Activated T-helper 2 cell treated with anti-CD3 and anti-CD28 coated beads, Interferon-gamma antibody, Interleukin-2, Interleukin-4, amounts not matched to agents 10 μg/mL and 5 μg/mL and 100 μg/mL, durations not matched to agents 14 hours and 24 hours and 36 hours (primary cell): ENCODE results near the gene UBC. TPM values are rescaled to one million over a fixed set of nuclear protein-coding genes. Genes with fewer than 3 reads are reported as not detected.
"Not testable (repeated sequence)": the region's sequence is repeated elsewhere in the genome, so short reads cannot be mapped to it uniquely, and the experiment has no call there.

Source experiments
- DNase-seq: peaks from one replicate; pipeline ENCODE4 v3.0.0; 2021; ENCODE audit warnings: low spot score
- H3K27ac Mint-ChIP-seq: one replicate; pipeline ENCODE4 v1.8.0; 2021; ENCODE audit warnings: mixed read lengths
- H3K27me3 Mint-ChIP-seq: one replicate; pipeline ENCODE4 v1.8.0; 2021; ENCODE audit warnings: low read depth, mixed read lengths
- H3K36me3 Mint-ChIP-seq: one replicate; pipeline ENCODE4 v1.8.0; 2021; ENCODE audit warnings: low read depth, mixed read lengths
- H3K4me1 Mint-ChIP-seq: one replicate; pipeline ENCODE4 v1.8.0; 2021; ENCODE audit warnings: low read depth, mixed read lengths
- H3K4me3 Mint-ChIP-seq: one replicate; pipeline ENCODE4 v1.8.0; 2021; ENCODE audit warnings: low read depth, mild to moderate bottlenecking, moderate library complexity, mixed read lengths
- H3K9me3 Mint-ChIP-seq: one replicate; pipeline ENCODE4 v1.8.0; 2021; ENCODE audit warnings: mixed read lengths
- intact Hi-C: fragments of 100-400 bp; cut with micrococcal nuclease; formaldehyde crosslinking; loops from one replicate; pipeline ENCODE4 v1.15.1; 2023
- total RNA-seq: library from RNA; stranded (reverse); gene quantifications from 2 replicates; pipeline ENCODE4 v1.2.3, GENCODE V29; 2022

Gene UBC
- total RNA-seq, 1 donor from 2014 or later: 874 TPM

DNA sequence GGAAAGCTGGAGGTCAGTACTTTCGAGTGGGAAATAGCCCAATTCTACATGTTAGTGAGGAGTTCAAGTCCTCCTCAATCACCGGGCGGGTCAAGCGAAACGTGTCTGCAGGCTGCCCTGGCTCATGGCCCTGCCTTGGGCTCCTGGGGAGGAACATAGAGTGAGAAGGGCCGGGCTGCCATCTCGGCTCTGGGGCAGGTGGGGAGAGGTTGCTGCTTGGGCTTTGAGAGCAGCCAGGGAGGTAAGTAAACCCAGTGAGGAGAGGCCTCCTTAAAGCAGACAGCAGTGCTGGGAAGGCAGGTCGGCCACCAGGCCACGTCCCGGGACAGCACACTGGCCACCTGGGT, 32.0 kb upstream of the UBC start:
- DNase-seq: no peak
- intact Hi-C loops: no loop called here
- no peaks in the 10 kb centered on the region for H3K4me1 Mint-ChIP-seq
- H3K36me3 Mint-ChIP-seq: peaks cover 38% of the 10 kb centered on the region
- no peaks in the 10 kb centered on the region for H3K9me3 Mint-ChIP-seq
- H3K27me3 Mint-ChIP-seq: no peaks in the 10 kb centered on the region
- H3K4me3 Mint-ChIP-seq: no peak overlapping the region
- no peak overlapping the region for H3K27ac Mint-ChIP-seq

GRCh38 chr12:124941170-124941527, 26.7 kb upstream of the UBC start:
- intact Hi-C loops: no loop called here
- Mint-ChIP-seq H3K4me1 (peaks cover 11% of the 10 kb centered on the region), H3K27ac (no peak overlapping the region), H3K27me3 (no peaks in the 10 kb centered on the region), H3K9me3 (no peaks in the 10 kb centered on the region), H3K4me3 (no peak overlapping the region), H3K36me3 (peaks cover 17% of the 10 kb centered on the region)
- no peak for DNase-seq

- Mint-ChIP-seq H3K4me1 (peaks cover 13% of the 10 kb centered on the region), H3K9me3 (no peaks in the 10 kb centered on the region), H3K27me3 (no peaks in the 10 kb centered on the region), H3K4me3 (no peak overlapping the region), H3K27ac (no peak overlapping the region), H3K36me3 (peaks cover 13% of the 10 kb centered on the region)
- intact Hi-C loops: loop anchor here (1.0 kb wide), 1 partner anchor 34 kb away; no protein-coding TSS in a partner anchor
- peak; percentile 77 for DNase-seq
Observed at GRCh38 chr12:124940393-124941169, 26.1 kb upstream of the UBC start.

- Mint-ChIP-seq H3K27ac (no peak overlapping the region), H3K4me3 (no peak overlapping the region), H3K27me3 (no peaks in the 10 kb centered on the region), H3K4me1 (peaks cover 16% of the 10 kb centered on the region), H3K36me3 (peaks cover 14% of the 10 kb centered on the region), H3K9me3 (no peaks in the 10 kb centered on the region)
- DNase-seq: no peak
- intact Hi-C loops: loop anchor here (1.0 kb wide), 1 partner anchor 34 kb away; no protein-coding TSS in a partner anchor
Observed at GRCh38 chr12:124940143-124940392, 25.6 kb upstream of the UBC start.

DNA sequence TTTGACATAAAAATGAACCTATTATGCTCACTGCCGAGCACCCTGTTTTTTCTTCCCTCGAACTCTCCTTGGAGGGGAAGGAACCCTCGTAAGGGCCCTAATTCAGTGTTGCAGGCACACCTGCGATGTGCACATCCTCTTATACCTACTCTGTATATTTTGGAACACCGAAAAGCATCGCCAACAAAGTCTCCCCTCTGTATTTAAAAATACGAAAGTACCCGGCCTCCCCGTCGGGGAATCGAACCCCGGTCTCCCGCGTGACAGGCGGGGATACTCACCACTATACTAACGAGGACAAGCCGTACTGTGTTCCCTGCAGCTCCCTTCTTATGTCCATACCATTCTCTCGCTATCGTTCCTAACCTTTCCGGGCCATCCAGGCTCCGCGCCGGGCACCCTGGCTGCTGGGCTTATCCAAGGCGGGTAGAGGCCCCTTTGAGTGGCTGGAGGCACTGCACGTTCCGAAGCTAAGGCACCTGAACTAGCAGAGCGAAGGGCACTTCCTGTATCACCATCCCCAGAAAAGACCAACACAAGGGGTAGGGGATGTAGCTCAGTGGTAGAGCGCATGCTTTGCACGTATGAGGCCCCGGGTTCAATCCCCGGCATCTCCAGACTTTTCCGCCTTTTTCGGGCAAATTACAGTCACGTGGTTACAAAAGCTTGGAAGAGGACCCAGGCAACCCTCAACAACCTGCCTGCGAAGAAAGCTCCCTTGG, 25.1 kb upstream of the UBC start:
- peaks cover 16% of the 10 kb centered on the region for H3K4me1 Mint-ChIP-seq
- H3K9me3 Mint-ChIP-seq: no peaks in the 10 kb centered on the region
- no peak overlapping the region for H3K27ac Mint-ChIP-seq
- peaks cover 11% of the 10 kb centered on the region for H3K36me3 Mint-ChIP-seq
- H3K27me3 Mint-ChIP-seq: no peaks in the 10 kb centered on the region
- H3K4me3 Mint-ChIP-seq: no peak overlapping the region
- peak; percentile 87 for DNase-seq
- intact Hi-C loops: loop anchor here (1.0 kb wide), 5 partner anchors 12 to 50 kb away; partner anchors contain the start of gene DHX37

DNA sequence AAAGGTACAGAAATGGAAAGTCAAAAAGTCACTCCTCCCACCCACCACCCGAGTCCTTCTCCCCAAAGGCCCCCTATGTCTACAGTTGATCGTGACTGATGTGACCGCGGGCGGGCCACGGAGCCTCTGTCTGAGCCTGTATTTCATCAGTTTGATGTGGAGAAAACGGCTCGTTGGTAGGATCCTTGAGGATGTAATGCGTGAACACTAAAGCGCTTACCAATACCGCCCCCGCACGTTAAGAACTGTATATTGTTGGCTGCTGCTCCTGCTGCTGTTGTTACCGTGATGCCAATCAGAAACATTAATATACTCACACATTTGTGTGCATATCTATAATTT, 24.6 kb upstream of the UBC start:
- intact Hi-C loops: loop anchor here (1.0 kb wide), 4 partner anchors 12 to 50 kb away; partner anchors contain the start of gene DHX37
- Mint-ChIP-seq H3K27me3 (no peaks in the 10 kb centered on the region), H3K4me3 (no peak overlapping the region), H3K9me3 (no peaks in the 10 kb centered on the region), H3K4me1 (peaks cover 16% of the 10 kb centered on the region), H3K27ac (no peak overlapping the region), H3K36me3 (peaks cover 11% of the 10 kb centered on the region)
- peak; percentile 51 for DNase-seq

DNA sequence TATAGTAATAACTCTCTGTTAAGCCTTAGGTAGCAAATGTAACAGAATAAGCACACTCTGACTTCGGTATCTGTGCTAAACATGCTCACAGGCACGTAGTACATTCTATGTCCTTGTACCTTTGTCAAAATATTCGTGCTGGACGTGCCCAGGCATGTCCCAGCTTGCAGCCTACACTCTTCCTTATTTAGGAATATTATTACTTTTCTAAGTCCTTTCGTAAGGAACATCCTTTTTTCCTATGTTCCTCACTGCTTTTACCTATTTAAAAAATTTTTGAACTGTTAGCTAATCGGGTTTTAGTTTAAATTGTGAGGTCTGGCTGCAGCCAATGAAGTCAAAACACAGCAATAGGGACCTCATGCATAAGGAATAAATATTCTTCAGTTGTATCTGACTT, 24.1 kb upstream of the UBC start:
- H3K27me3 Mint-ChIP-seq: no peaks in the 10 kb centered on the region
- H3K4me3 Mint-ChIP-seq: no peak overlapping the region
- no peaks in the 10 kb centered on the region for H3K9me3 Mint-ChIP-seq
- H3K27ac Mint-ChIP-seq: no peak overlapping the region
- intact Hi-C loops: no loop called here
- no peak for DNase-seq
- H3K4me1 Mint-ChIP-seq: peaks cover 16% of the 10 kb centered on the region
- H3K36me3 Mint-ChIP-seq: peaks cover 11% of the 10 kb centered on the region

DNA sequence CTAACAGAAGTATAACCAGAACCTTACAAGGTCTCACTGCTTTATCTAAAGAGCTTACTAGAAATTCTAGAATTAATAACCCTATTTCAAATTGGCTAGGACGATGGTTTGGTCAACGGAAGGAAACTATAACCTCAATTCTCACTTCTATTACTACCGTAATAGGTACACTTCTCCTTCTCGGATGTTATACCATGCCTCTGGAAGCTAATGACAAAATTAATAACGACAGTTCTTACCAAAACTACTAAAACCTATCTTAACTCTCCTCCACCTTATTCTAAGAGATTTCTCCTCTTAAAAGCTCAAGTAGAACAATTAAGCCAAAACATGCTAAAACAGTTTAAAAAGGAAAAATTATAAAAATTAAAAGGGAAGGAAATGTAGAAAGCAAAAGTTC, 23.7 kb upstream of the UBC start:
- no peak overlapping the region for H3K27ac Mint-ChIP-seq
- H3K9me3 Mint-ChIP-seq: no peaks in the 10 kb centered on the region
- intact Hi-C loops: no loop called here
- no peaks in the 10 kb centered on the region for H3K27me3 Mint-ChIP-seq
- peaks cover 17% of the 10 kb centered on the region for H3K4me1 Mint-ChIP-seq
- DNase-seq: no peak
- H3K36me3 Mint-ChIP-seq: peaks cover 8% of the 10 kb centered on the region
- no peak overlapping the region for H3K4me3 Mint-ChIP-seq

DNA sequence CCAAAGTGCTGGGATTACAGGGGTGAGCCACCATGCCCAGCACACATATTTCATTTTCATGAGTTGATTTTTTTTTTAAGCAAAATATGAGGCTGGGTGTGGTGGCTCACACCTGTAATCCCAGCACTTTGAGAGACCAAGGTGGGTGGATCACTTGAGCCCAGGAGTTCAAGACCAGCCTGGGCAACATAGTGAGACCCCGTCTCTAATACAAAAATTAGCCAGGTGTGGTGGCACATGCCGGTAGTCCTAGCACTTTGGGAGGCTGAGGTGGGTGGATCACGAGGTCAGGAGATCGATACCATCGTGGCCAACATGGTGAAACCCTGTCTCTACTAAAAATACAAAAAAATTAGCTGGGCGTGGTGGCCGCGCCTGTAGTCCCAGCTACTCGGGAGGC, 17.1 kb upstream of the UBC start:
- peaks cover 33% of the 10 kb centered on the region for H3K4me1 Mint-ChIP-seq
- H3K36me3 Mint-ChIP-seq, H3K27me3 Mint-ChIP-seq, DNase-seq, H3K4me3 Mint-ChIP-seq, H3K27ac Mint-ChIP-seq, intact Hi-C loops, H3K9me3 Mint-ChIP-seq: not testable (repeated sequence)

DNA sequence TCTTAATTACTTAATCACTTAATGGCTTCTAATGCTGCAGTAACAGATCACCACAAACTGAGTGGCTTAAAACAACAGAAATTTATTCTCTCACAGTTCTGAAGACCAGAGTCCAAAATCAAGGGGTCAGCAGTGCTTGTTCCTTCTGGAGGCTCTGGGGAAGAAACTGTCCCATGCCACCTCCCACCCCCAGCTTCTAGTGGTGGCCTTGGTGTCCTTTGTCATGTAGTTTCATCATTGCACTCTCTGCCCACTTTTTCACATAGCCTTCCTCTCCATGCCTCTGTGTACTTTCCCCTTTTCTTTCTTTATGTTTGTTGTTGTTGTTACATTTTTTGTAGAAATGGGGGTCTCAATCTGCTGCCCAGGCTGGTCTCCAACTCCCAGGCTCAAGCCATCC, 16.1 kb upstream of the UBC start:
- Mint-ChIP-seq H3K9me3 (no peaks in the 10 kb centered on the region), H3K4me3 (no peak overlapping the region), H3K27ac (no peak overlapping the region), H3K36me3 (peaks cover 8% of the 10 kb centered on the region), H3K4me1 (peaks cover 30% of the 10 kb centered on the region), H3K27me3 (peaks cover 3% of the 10 kb centered on the region)
- intact Hi-C loops: no loop called here
- no peak for DNase-seq

- intact Hi-C loops: no loop called here
- DNase-seq: no peak
- H3K4me3 Mint-ChIP-seq: no peak overlapping the region
- peak overlapping the region; percentile 33 for H3K27ac Mint-ChIP-seq
- H3K9me3 Mint-ChIP-seq: no peaks in the 10 kb centered on the region
- H3K4me1 Mint-ChIP-seq: peaks cover 28% of the 10 kb centered on the region
- peaks cover 3% of the 10 kb centered on the region for H3K27me3 Mint-ChIP-seq
- H3K36me3 Mint-ChIP-seq: peaks cover 4% of the 10 kb centered on the region
Observed at GRCh38 chr12:124929649-124930419, 15.4 kb upstream of the UBC start.

GRCh38 chr12:124928912-124929530, 14.6 kb upstream of the UBC start:
- Mint-ChIP-seq H3K9me3 (no peaks in the 10 kb centered on the region), H3K27me3 (peaks cover 3% of the 10 kb centered on the region), H3K27ac (peak overlapping the region; percentile 88), H3K36me3 (peaks cover 4% of the 10 kb centered on the region), H3K4me1 (peaks cover 28% of the 10 kb centered on the region), H3K4me3 (peak overlapping the region; percentile 47)
- intact Hi-C loops: no loop called here
- no peak for DNase-seq
